ENCODE results near the gene PTGES3.

GRCh38 chr12:56718636-56719035, 30.6 kb upstream of the PTGES3 start:
- TF ChIP-seq, protein P1, sequence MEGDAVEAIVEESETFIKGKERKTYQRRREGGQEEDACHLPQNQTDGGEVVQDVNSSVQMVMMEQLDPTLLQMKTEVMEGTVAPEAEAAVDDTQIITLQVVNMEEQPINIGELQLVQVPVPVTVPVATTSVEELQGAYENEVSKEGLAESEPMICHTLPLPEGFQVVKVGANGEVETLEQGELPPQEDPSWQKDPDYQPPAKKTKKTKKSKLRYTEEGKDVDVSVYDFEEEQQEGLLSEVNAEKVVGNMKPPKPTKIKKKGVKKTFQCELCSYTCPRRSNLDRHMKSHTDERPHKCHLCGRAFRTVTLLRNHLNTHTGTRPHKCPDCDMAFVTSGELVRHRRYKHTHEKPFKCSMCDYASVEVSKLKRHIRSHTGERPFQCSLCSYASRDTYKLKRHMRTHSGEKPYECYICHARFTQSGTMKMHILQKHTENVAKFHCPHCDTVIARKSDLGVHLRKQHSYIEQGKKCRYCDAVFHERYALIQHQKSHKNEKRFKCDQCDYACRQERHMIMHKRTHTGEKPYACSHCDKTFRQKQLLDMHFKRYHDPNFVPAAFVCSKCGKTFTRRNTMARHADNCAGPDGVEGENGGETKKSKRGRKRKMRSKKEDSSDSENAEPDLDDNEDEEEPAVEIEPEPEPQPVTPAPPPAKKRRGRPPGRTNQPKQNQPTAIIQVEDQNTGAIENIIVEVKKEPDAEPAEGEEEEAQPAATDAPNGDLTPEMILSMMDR (IDR thresholded peaks at IDR 0.05) = no peak
- no peak for TF ChIP-seq POLR2A (IDR thresholded peaks at IDR 0.05)

Measured in testis (tissue), 2 donors.